HepG2 (cell line): ENCODE data around the gene TDRD9.

ENCODE experiments used
- CTCF ChIP-seq: sonication (generic); formaldehyde crosslinking; IDR thresholded peaks from 2 replicates; pipeline ENCODE4 v1.5.0; 2020; ENCODE audit warnings: mild to moderate bottlenecking, missing genetic modification reagents, moderate library complexity
- ELF1 ChIP-seq: sonication (generic); formaldehyde crosslinking; IDR thresholded peaks from 2 replicates; pipeline ENCODE4 v1.4.0; 2020; ENCODE audit warnings: missing genetic modification reagents
- IRF2 ChIP-seq: IDR thresholded peaks from 2 replicates; pipeline ENCODE4 v1.6.1; 2018; ENCODE audit warnings: missing genetic modification reagents, missing compliant biosample characterization

- no peak for TF ChIP-seq IRF2 (CRISPR knock-in tag)
- no peak for TF ChIP-seq ELF1
- TF ChIP-seq CTCF (CRISPR knock-in tag): no peak
Measured at GRCh38 chr14:104054222-104054905, 126.1 kb downstream of the TDRD9 start.
